CD14-positive monocyte (primary cell): ENCODE results near the gene ACAP3. TPM values are rescaled to one million over a fixed set of nuclear protein-coding genes. Genes with fewer than 3 reads are reported as not detected.

ENCODE experiments used
- DNase-seq, 3 donors: peaks; one replicate each; pipeline ENCODE4 v3.0.0-alpha.2; 2011 to 2022
- H2AFZ ChIP-seq: 2 replicates; pipeline ENCODE4 v1.6.0; 2012; ENCODE audit warnings: mild to moderate bottlenecking, low read depth, low read length, inconsistent platforms; ENCODE audit not compliant: insufficient read depth, poor library complexity, severe bottlenecking
- H3K27ac ChIP-seq, 2 donors: 1 replicate in 1 of 2; 2 replicates in 1 of 2; pipeline ENCODE4 v1.5.1; 2012 to 2013; ENCODE audit warnings: low read length in 2 of 2, control low read depth in 1 of 2, inconsistent platforms in 1 of 2, low read depth in 1 of 2, mild to moderate bottlenecking in 1 of 2
- H3K27me3 ChIP-seq, 2 donors: one replicate each; pipeline versions ENCODE4 v1.6.0 to v1.6.1; 2011 to 2013; ENCODE audit warnings: low read length in 2 of 2; ENCODE audit not compliant: control insufficient read depth in 2 of 2, insufficient read depth in 2 of 2
- H3K36me3 ChIP-seq, 2 donors: replicated peaks in 1 of 2; 1 replicate in 1 of 2; 2 replicates in 1 of 2; pipeline versions ENCODE4 v1.5.1 to v1.6.1; 2012 to 2013; ENCODE audit warnings: low read length in 2 of 2, control low read depth in 1 of 2, inconsistent platforms in 1 of 2, mild to moderate bottlenecking in 1 of 2; ENCODE audit not compliant: insufficient read depth in 2 of 2, control insufficient read depth in 1 of 2
- H3K4me1 ChIP-seq, 2 donors: 1 replicate in 1 of 2; 2 replicates in 1 of 2; pipeline versions ENCODE4 v1.5.1 to v1.6.1; 2012 to 2013; ENCODE audit warnings: low read length in 2 of 2, control low read depth in 1 of 2, inconsistent platforms in 1 of 2, mild to moderate bottlenecking in 1 of 2, moderate library complexity in 1 of 2; ENCODE audit not compliant: insufficient read depth in 2 of 2, control insufficient read depth in 1 of 2
- H3K4me2 ChIP-seq: replicated peaks from 2 replicates; pipeline ENCODE3; 2012; ENCODE audit warnings: low read length, moderate library complexity, mild to moderate bottlenecking; ENCODE audit not compliant: poor library complexity, severe bottlenecking; ENCODE audit errors: extremely low read depth
- H3K4me3 ChIP-seq, 3 experiments: fragments of 200-600 bp in 1 of 3; sonication (generic) in 1 of 3; replicated peaks in 1 of 3; 1 replicate in 2 of 3; 2 replicates in 1 of 3; pipeline ENCODE4 v1.5.1; 2011 to 2013; ENCODE audit warnings: low read length in 3 of 3, mild to moderate bottlenecking in 3 of 3, control low read depth in 2 of 3, low read depth in 2 of 3, inconsistent platforms in 1 of 3, moderate library complexity in 1 of 3
- H3K79me2 ChIP-seq: 2 replicates; pipeline ENCODE4 v1.6.0; 2012; ENCODE audit warnings: mild to moderate bottlenecking, control low read depth, inconsistent platforms, low read length, moderate library complexity; ENCODE audit not compliant: insufficient read depth
- H3K9ac ChIP-seq: 2 replicates; pipeline ENCODE4 v1.6.0; 2017; ENCODE audit warnings: low read length, mild to moderate bottlenecking; ENCODE audit not compliant: insufficient read depth, poor library complexity, severe bottlenecking
- H3K9me3 ChIP-seq, 2 donors: replicated peaks in 1 of 2; 1 replicate in 1 of 2; 2 replicates in 1 of 2; pipeline versions ENCODE4 v1.5.1 to v1.6.1; 2012 to 2013; ENCODE audit warnings: low read length in 2 of 2, control low read depth in 1 of 2; ENCODE audit not compliant: control insufficient read depth in 1 of 2, insufficient read depth in 1 of 2
- H4K20me1 ChIP-seq: 2 replicates; pipeline ENCODE4 v1.6.0; 2012; ENCODE audit warnings: mild to moderate bottlenecking, low read length, control low read depth, moderate library complexity; ENCODE audit not compliant: insufficient read depth
- H3K27ac Mint-ChIP-seq, 7 donors: one replicate each; pipeline ENCODE4 v1.8.0; 2020; ENCODE audit warnings: mild to moderate bottlenecking in 7 of 7, mixed read lengths in 7 of 7, moderate library complexity in 6 of 7, inconsistent platforms in 2 of 7
- H3K27me3 Mint-ChIP-seq, 3 donors: one replicate each; pipeline ENCODE4 v1.8.0; 2021 to 2022; ENCODE audit warnings: low read depth in 3 of 3, mild to moderate bottlenecking in 3 of 3, mixed read lengths in 3 of 3, moderate library complexity in 3 of 3, inconsistent platforms in 1 of 3
- H3K36me3 Mint-ChIP-seq, 2 donors: one replicate each; pipeline ENCODE4 v1.8.0; 2020; ENCODE audit warnings: mixed read lengths in 2 of 2, inconsistent platforms in 1 of 2, mild to moderate bottlenecking in 1 of 2
- H3K4me1 Mint-ChIP-seq: one replicate; pipeline ENCODE4 v1.8.0; 2020; ENCODE audit warnings: mild to moderate bottlenecking, mixed read lengths
- H3K4me3 Mint-ChIP-seq, 2 donors: one replicate each; pipeline ENCODE4 v1.8.0; 2020; ENCODE audit warnings: mild to moderate bottlenecking in 2 of 2, mixed read lengths in 2 of 2, moderate library complexity in 1 of 2
- H3K9me3 Mint-ChIP-seq, 7 donors: one replicate each; pipeline ENCODE4 v1.8.0; 2020 to 2022; ENCODE audit warnings: mixed read lengths in 7 of 7, mild to moderate bottlenecking in 6 of 7, moderate library complexity in 6 of 7, inconsistent platforms in 2 of 7
- WGBS: methylation state at CpG from one replicate; pipeline ENCODE4 v1.1.5; 2013; ENCODE audit warnings: missing lambda C conversion rate; ENCODE audit not compliant: insufficient coverage; 5-methylcytosine and 5-hydroxymethylcytosine counted together
- intact Hi-C, 2 donors: fragments of 100-400 bp; cut with micrococcal nuclease; formaldehyde crosslinking; loops; one replicate each; pipeline versions ENCODE4 v1.15.0 to v1.15.1; 2023
- polyA plus RNA-seq, 3 donors: library from polyadenylated mRNA; depleted of rRNA in 1 of 3; unstranded in 2 of 3; stranded (reverse) in 1 of 3; fragments of 300-500 nt in 2 of 3; fragments of >200 nt in 1 of 3; fragmentation: Illumina TruSeq in 2 of 3; gene quantifications; 1 replicate in 2 of 3; 2 replicates in 1 of 3; pipeline ENCODE4 v1.2.3, GENCODE V29; 2012 to 2021
- TF ChIP-seq, protein P1 (sequence below): fragments of 200-600 bp; IDR thresholded peaks from one replicate; pipeline ENCODE4 v1.8.0; 2022; ENCODE audit warnings: antibody characterized with exemption, mild to moderate bottlenecking

Gene ACAP3
- polyA plus RNA-seq, 3 donors = 3.5 to 132 (median 4.0) TPM

DNA sequence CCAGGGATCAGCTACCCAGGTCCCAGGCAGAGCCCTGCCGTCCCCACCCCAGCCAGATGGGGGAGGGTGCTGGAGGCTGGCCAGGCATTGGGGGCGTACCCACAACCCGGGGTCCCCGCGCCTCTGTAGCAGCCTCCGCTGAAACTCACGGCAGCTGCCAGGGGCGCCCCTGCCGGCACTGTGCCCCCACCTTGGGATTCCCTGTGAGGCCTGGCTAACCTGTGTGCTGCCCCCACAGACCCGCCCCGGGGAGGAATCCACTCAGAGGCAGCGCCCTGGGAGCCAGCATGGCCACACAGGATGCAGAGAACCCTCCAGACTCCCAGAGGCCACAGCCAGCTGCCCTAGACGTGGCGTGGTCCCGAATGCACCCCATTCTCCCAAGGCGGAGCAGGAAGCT lies 37.7 kb upstream of the ACAP3 start:
- H3K4me3 ChIP-seq = no peak overlapping the region
- no peaks in the 10 kb centered on the region for H3K9me3 Mint-ChIP-seq
- intact Hi-C loops = no loop called here
- WGBS = 89% methylated on average over 14 of the region's 16 CpGs
- H3K4me2 ChIP-seq = no peak overlapping the region
- peaks cover 0 to 14% of the 10 kb centered on the region in 2 donors for H3K36me3 ChIP-seq
- H3K27ac ChIP-seq = no peak overlapping the region
- H4K20me1 ChIP-seq = peaks cover 44% of the 10 kb centered on the region
- peaks cover 10 to 15% of the 10 kb centered on the region in 2 donors for H3K36me3 Mint-ChIP-seq
- no peak overlapping the region for H2AFZ ChIP-seq
- H3K27me3 Mint-ChIP-seq = peaks cover 2 to 11% (median 4%) of the 10 kb centered on the region in 3 donors
- TF ChIP-seq, protein P1, sequence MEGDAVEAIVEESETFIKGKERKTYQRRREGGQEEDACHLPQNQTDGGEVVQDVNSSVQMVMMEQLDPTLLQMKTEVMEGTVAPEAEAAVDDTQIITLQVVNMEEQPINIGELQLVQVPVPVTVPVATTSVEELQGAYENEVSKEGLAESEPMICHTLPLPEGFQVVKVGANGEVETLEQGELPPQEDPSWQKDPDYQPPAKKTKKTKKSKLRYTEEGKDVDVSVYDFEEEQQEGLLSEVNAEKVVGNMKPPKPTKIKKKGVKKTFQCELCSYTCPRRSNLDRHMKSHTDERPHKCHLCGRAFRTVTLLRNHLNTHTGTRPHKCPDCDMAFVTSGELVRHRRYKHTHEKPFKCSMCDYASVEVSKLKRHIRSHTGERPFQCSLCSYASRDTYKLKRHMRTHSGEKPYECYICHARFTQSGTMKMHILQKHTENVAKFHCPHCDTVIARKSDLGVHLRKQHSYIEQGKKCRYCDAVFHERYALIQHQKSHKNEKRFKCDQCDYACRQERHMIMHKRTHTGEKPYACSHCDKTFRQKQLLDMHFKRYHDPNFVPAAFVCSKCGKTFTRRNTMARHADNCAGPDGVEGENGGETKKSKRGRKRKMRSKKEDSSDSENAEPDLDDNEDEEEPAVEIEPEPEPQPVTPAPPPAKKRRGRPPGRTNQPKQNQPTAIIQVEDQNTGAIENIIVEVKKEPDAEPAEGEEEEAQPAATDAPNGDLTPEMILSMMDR = no peak
- no peak for DNase-seq
- no peaks in the 10 kb centered on the region for H3K27me3 ChIP-seq
- no peak overlapping the region for H3K4me3 Mint-ChIP-seq
- no peak overlapping the region for H3K9ac ChIP-seq
- no peaks in the 10 kb centered on the region for H3K9me3 ChIP-seq
- H3K27ac Mint-ChIP-seq = no peak overlapping the region
- H3K79me2 ChIP-seq = peaks cover 28% of the 10 kb centered on the region
- H3K4me1 ChIP-seq = peaks cover 11 to 17% of the 10 kb centered on the region in 2 donors
- peaks cover 16% of the 10 kb centered on the region for H3K4me1 Mint-ChIP-seq

DNA sequence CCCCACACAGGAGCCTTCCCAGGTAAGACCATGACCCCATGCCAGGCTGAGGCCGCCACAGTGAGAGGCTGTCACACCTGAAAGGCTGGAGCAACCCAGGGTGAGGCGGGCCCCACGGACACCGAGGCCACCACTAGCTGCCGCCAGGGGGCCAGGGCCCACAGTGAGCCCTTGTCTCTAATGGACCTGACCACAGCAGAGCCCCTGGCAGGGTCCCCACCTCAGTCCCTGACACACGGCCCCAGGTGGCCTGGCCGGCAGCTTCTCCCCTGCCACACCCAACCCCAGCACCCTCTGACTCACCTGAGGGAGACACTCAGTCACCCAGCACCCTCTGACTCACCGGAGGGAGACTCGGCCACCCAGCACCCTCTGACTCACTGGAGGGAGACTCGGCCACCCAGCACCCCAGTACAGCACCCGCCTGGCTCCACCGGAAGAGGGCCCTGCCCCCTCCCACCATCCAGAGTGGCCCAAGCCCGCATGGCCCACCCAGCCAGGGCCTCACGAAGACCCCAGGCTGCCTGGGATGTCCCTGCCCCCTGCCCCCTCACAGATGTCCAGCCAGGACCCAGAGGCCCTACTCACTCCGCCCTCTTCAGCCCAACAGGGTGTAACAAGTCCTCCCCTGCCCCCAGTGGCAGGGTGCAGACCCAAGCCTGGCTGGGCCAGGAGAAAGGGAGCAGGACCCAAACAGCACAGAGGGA lies 37.1 kb upstream of the ACAP3 start:
- intact Hi-C loops = no loop called here
- Histone ChIP-seq H4K20me1 (peaks cover 44% of the 10 kb centered on the region), H3K4me2 (no peak overlapping the region), H3K27ac (no peak overlapping the region), H3K27me3 (no peaks in the 10 kb centered on the region), H3K9ac (no peak overlapping the region), H3K4me3 (no peak overlapping the region), H3K36me3 (peaks cover 0 to 20% of the 10 kb centered on the region in 2 donors), H3K79me2 (peaks cover 28% of the 10 kb centered on the region), H2AFZ (no peak overlapping the region), H3K4me1 (peaks cover 11 to 17% of the 10 kb centered on the region in 2 donors), H3K9me3 (no peaks in the 10 kb centered on the region)
- peaks cover 2 to 11% (median 6%) of the 10 kb centered on the region in 3 donors for H3K27me3 Mint-ChIP-seq
- H3K9me3 Mint-ChIP-seq = peaks cover 0 to under 1% (median 0%) of the 10 kb centered on the region in 7 donors
- no peak overlapping the region for H3K27ac Mint-ChIP-seq
- WGBS = 96% methylated on average over 10 of the region's 15 CpGs
- TF ChIP-seq, protein P1 = no peak
- peaks cover 14 to 21% of the 10 kb centered on the region in 2 donors for H3K36me3 Mint-ChIP-seq
- peaks cover 16% of the 10 kb centered on the region for H3K4me1 Mint-ChIP-seq
- H3K4me3 Mint-ChIP-seq = no peak overlapping the region
- peak in 1 of 3 donors; percentile 70 for DNase-seq
